Activated naive CD4-positive, alpha-beta T cell treated with anti-CD3 and anti-CD28 coated beads, Interleukin-2, amount 10 ng/mL, durations not matched to agents 7 days and 5 days (primary cell): ENCODE measurements around the gene ADCY1.

ENCODE experiments used
- CTCF ChIA-PET: fragments of 350-600 bp; sonication (Branson Sonifier 250); formaldehyde crosslinking; loops from one replicate; lab custom pipeline; 2021; ENCODE audit warnings: antibody characterized with exemption; lab: Charles Lee
- DNase-seq: peaks from one replicate; pipeline ENCODE4 v3.0.0-alpha.2; 2020
- H3K27ac Mint-ChIP-seq: one replicate; pipeline ENCODE4 v1.8.0; 2021; ENCODE audit warnings: mild to moderate bottlenecking, moderate library complexity, mixed read lengths
- H3K27me3 Mint-ChIP-seq: one replicate; pipeline ENCODE4 v1.8.0; 2021; ENCODE audit warnings: mild to moderate bottlenecking, mixed read lengths
- H3K36me3 Mint-ChIP-seq: one replicate; pipeline ENCODE4 v1.8.0; 2021; ENCODE audit warnings: mixed read lengths
- H3K4me1 Mint-ChIP-seq: one replicate; pipeline ENCODE4 v1.8.0; 2021; ENCODE audit warnings: mixed read lengths
- H3K4me3 Mint-ChIP-seq: one replicate; pipeline ENCODE4 v1.8.0; 2021; ENCODE audit warnings: mild to moderate bottlenecking, moderate library complexity, mixed read lengths
- H3K9me3 Mint-ChIP-seq: one replicate; pipeline ENCODE4 v1.8.0; 2021; ENCODE audit warnings: mixed read lengths

Gene ADCY1

DNA sequence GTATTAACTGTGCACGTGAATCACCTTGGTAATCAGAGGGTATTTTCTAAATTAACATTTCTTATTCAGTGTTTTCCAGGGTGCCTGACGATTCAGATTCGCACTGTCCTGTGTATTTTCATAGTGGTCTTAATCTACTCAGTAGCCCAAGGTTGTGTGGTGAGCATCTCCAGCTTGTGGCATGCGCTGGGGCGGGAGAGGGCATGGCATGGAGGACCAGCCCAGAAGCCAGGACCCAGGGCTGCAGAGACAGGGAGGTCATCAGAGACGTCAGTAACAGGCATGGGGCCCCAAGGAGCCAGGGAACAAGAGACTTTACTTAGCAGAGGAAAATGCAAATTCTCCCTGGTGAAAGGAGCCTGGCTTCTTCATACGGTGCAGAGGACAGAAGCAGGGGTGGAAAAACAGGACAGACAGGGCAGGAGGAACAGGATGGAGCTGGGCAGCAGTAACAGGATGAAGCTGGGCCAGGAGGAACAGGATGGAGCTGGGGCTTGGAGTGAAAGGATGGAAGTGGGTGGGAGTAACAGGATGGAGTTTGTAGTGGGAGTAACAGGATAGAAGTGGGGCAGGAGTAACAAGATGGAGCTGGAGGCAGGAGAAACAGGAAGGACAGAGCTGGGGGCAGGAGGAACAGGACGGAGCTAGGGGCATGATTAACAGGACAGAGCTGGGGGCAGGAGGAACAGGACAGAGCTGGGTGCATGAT, 110.9 kb downstream of the ADCY1 start:
- H3K9me3 Mint-ChIP-seq, result no peaks in the 10 kb centered on the region
- no peak for DNase-seq
- no peaks in the 10 kb centered on the region for H3K4me1 Mint-ChIP-seq
- H3K36me3 Mint-ChIP-seq, result no peaks in the 10 kb centered on the region
- CTCF ChIA-PET, result no interaction called here
- peaks cover 8% of the 10 kb centered on the region for H3K27me3 Mint-ChIP-seq
- no peak overlapping the region for H3K27ac Mint-ChIP-seq
- no peak overlapping the region for H3K4me3 Mint-ChIP-seq

DNA sequence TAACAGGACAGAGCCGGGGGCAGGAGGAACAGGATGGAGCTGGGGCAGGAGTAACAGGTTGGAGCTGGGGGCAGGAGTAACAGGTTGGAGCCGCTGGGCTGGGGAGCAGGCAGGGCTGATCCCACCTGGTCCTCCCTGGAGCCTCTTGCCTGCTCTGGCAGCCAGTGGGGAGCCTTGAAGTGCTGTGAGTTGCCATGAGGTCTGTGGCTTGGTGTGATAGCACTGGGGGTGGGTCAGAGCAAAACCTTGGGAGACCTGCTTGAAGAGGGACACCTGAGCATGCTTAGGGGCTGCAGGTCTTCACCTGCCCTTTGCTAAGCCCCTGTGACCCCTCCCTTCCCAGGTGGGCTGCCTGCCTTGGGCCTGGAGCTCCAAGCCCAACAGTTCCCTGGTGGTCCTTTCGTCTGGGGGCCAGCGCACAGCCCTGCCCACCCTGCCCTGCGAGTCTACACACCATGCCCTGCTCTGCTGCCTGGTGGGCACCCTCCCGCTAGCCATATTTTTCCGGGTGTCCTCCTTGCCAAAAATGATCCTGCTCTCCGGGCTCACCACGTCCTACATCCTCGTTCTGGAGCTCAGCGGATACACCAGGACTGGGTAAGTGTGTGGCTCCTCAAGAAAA, 111.6 kb downstream of the ADCY1 start:
- Mint-ChIP-seq H3K27me3 (peaks cover 10% of the 10 kb centered on the region), H3K4me3 (no peak overlapping the region), H3K27ac (no peak overlapping the region), H3K9me3 (no peaks in the 10 kb centered on the region), H3K36me3 (no peaks in the 10 kb centered on the region), H3K4me1 (no peaks in the 10 kb centered on the region)
- CTCF ChIA-PET, result no interaction called here
- no peak for DNase-seq

DNA sequence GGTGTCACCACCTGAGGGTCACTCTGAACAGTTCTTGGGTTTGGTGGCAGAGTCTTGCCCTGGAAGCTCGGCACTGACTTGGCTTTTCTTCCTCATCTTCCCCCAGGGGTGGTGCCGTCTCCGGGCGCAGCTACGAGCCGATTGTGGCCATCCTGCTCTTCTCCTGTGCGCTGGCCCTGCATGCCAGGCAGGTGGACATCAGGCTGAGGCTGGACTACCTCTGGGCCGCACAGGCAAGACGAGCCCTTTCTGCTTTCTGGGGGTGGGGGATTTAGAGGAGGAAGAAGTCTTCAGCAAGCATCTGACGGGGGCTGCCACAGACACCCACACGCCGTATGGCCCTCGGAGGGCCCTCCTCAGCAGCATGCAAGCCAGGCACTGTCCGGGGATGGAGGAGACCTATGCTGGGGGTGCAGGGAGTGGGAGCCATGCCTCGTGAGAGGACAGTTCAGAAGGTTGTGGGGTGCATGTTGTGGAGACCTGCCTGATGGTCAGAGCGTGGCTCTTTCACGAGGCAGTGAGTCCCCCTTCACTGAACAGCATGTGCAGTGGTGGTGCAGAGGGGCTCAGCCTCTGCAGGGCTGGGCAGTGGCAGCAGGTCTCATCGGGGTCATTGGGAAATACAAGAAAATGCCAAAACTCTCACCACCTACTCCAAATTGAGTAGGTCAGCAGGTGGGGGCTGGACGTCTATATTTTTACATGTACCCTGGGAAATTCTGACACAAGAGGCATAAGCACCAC, 112.4 kb downstream of the ADCY1 start:
- CTCF ChIA-PET, result no interaction called here
- no peak overlapping the region for H3K27ac Mint-ChIP-seq
- H3K27me3 Mint-ChIP-seq, result peaks cover 12% of the 10 kb centered on the region
- no peaks in the 10 kb centered on the region for H3K36me3 Mint-ChIP-seq
- no peaks in the 10 kb centered on the region for H3K9me3 Mint-ChIP-seq
- no peak for DNase-seq
- H3K4me3 Mint-ChIP-seq, result no peak overlapping the region
- H3K4me1 Mint-ChIP-seq, result no peaks in the 10 kb centered on the region

DNA sequence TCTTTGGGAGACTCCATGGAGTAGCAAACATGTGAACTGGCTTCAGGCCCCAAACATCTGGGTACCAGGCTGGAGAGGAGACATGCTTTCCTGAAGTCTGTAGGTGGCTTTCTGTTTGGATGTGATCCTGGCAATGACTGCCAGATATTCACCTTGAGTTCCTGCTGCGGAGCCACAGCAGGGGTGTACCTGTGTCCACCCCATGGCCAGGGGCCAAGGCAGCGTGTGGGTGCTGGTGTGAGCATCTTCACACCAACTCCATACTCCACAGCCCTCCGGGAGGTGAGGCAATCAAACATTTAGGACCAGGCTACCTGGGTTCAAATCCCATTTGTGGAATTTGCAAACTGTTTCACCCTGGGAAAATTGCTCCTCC, 113.0 kb downstream of the ADCY1 start:
- H3K36me3 Mint-ChIP-seq, result no peaks in the 10 kb centered on the region
- peaks cover 12% of the 10 kb centered on the region for H3K27me3 Mint-ChIP-seq
- DNase-seq, result no peak
- CTCF ChIA-PET, result no interaction called here
- H3K9me3 Mint-ChIP-seq, result no peaks in the 10 kb centered on the region
- H3K4me3 Mint-ChIP-seq, result no peak overlapping the region
- no peaks in the 10 kb centered on the region for H3K4me1 Mint-ChIP-seq
- H3K27ac Mint-ChIP-seq, result no peak overlapping the region

DNA sequence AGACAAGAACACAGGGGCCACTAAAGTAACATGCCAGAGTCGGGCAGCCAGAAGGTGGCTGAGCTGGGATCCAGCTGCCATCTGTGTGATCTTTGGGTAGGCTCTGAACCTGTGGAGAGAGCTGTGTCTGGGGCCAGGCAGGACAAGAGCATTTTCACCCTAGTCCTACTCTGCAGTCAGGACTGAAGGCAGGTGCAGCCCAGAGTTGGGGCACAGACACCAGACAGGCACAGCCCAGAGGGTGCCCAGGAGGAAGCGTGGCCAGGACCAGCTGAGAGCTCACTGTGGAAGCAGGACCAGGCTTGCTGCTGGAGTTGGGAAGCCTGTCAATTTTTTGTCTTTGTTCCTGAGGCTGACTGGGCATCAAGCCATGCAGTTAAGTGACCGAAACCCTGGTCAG, 113.6 kb downstream of the ADCY1 start:
- Mint-ChIP-seq H3K4me3 (no peak overlapping the region), H3K27me3 (peaks cover 12% of the 10 kb centered on the region)
- CTCF ChIA-PET, result no interaction called here

DNA sequence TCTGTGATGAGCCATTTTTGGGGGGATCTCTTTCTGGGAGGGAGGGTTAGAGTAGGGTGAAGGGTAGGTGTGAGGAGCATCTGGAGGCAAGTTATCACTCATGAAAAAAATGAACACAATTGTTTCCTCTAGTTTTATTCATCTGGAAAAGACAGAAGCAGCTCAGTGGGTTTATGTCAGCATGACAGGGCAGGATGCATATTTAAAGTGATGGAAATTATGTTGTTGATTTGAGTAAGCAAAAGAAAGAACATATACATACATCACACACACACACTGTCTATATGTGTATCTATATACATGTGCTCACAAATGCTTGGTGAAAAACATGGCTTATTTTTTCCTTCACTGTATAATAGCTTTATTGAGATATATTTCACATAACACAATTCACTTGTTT, 114.2 kb downstream of the ADCY1 start:
- H3K4me1 Mint-ChIP-seq, result no peaks in the 10 kb centered on the region
- H3K4me3 Mint-ChIP-seq, result no peak overlapping the region

More for the DNA sequence above, 113.6 kb downstream of the ADCY1 start:
- no peaks in the 10 kb centered on the region for H3K4me1 Mint-ChIP-seq
- H3K9me3 Mint-ChIP-seq, result no peaks in the 10 kb centered on the region
- no peak overlapping the region for H3K27ac Mint-ChIP-seq
- no peaks in the 10 kb centered on the region for H3K36me3 Mint-ChIP-seq
- DNase-seq, result no peak

DNA sequence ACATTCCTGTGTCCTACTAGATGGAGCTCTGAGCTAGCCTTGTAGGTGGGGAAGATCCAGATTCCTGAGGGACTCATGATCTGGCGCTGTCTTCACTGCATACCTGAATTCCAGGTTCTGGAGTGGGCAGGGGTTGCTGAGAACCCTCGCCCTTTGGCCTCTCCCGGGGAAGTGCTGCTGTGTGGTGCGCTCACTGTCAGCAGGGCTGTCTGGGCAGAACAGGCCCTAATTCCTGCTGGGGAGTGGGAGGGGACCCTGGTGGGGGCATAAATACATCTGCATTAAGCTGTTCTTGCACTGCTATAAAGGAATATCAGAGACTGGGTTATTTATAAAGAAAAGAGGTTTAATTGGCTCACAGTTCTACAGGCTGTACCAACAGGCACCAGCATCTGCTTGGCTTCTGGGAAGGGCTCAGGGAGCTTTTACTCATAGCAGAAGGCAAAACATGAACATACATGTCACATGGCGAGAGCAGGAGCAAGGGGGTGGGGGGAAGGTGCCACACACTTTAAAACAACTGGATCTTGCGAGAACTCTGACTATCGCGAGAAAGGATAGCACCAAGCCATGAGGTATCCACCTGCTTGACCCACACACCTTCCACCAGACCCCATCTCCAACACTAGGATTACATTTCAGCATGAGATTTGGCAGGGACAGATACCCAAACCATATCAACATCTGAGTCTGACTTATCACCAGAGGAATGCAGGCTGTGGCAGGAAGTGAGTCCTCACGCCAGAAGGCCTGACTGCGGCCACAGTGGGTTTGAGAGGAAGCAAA, 115.0 kb downstream of the ADCY1 start:
- peaks cover 12% of the 10 kb centered on the region for H3K27me3 Mint-ChIP-seq
- H3K4me1 Mint-ChIP-seq, result no peaks in the 10 kb centered on the region
- H3K27ac Mint-ChIP-seq, result no peak overlapping the region
- H3K9me3 Mint-ChIP-seq, result no peaks in the 10 kb centered on the region
- no peak for DNase-seq
- H3K4me3 Mint-ChIP-seq, result no peak overlapping the region
- H3K36me3 Mint-ChIP-seq, result no peaks in the 10 kb centered on the region
- CTCF ChIA-PET, result no interaction called here

More for the DNA sequence above, 114.2 kb downstream of the ADCY1 start:
- H3K36me3 Mint-ChIP-seq, result no peaks in the 10 kb centered on the region
- H3K27ac Mint-ChIP-seq, result no peak overlapping the region
- H3K27me3 Mint-ChIP-seq, result peaks cover 12% of the 10 kb centered on the region
- CTCF ChIA-PET, result no interaction called here
- no peaks in the 10 kb centered on the region for H3K9me3 Mint-ChIP-seq
- no peak for DNase-seq

DNA sequence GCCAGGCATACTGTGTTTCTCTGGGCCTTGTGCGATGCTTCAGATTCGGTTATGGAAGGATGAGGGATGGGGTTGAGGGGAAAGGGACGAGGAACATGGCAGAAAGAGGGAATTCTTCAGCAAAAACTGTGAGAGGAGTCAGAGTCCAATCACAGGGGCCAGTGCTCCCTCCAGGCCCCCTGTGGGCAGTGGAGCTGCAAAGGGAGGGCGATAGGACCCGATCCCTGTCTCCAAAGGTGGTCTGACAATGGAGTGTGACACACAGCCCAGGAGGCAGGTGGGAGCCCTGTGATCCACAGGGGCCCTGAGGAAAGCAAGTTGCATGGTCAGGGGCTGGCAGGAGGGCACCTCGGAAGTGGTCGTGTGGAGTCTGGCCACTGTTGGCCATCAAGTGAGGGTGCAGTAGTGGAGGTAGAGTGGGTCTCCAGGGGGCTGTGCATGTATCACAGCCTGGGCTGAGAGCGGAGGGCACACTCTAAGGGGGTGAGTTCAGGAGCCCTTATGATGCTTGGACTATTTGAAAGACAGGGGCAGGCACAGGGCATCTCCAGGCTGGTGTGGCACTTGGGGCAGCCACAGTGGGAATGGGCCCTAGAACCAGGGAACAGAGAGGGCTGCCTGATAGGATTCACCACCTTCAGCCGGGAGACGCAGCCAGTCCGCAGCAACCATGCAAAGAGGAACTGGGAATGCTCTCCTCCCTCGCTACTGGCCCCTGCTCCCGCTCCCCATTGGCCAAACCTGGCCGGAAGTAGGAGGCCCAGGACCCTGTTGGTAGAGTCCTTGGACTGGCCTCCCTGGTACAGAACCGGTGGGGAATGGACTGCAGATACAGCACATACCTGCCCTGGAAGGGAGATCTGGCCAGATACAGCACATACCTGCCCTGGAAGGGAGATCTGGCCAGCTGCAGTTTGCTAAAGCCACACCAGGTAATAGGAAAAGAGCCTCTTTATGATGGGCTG, 115.9 kb downstream of the ADCY1 start:
- Mint-ChIP-seq H3K36me3 (no peaks in the 10 kb centered on the region), H3K4me3 (no peak overlapping the region), H3K4me1 (no peaks in the 10 kb centered on the region), H3K27ac (no peak overlapping the region), H3K27me3 (peaks cover 12% of the 10 kb centered on the region), H3K9me3 (no peaks in the 10 kb centered on the region)
- CTCF ChIA-PET, result no interaction called here
- DNase-seq, result no peak

DNA sequence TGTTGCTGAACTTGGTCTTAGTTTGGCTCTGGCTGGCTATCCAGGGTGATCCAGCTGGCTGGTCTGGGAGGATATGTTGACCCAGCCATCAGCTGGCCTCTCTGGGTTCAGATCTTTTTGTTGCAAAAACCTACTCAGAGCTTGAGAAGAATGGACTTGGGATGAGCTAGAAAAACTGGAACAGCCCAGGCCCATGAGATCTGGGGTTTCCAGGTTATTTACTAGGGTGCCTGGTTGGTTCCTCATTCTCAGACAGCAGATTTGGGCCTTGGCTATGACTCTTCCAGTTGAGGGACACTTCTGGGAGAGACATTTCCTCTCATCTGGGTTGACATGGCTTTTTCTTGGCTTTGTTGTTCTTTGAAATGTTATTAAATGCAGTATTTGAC, 116.6 kb downstream of the ADCY1 start:
- Mint-ChIP-seq H3K36me3 (no peaks in the 10 kb centered on the region), H3K27me3 (peaks cover 12% of the 10 kb centered on the region), H3K9me3 (no peaks in the 10 kb centered on the region), H3K4me1 (no peaks in the 10 kb centered on the region), H3K27ac (no peak overlapping the region), H3K4me3 (no peak overlapping the region)
- CTCF ChIA-PET, result no interaction called here
- no peak for DNase-seq

DNA sequence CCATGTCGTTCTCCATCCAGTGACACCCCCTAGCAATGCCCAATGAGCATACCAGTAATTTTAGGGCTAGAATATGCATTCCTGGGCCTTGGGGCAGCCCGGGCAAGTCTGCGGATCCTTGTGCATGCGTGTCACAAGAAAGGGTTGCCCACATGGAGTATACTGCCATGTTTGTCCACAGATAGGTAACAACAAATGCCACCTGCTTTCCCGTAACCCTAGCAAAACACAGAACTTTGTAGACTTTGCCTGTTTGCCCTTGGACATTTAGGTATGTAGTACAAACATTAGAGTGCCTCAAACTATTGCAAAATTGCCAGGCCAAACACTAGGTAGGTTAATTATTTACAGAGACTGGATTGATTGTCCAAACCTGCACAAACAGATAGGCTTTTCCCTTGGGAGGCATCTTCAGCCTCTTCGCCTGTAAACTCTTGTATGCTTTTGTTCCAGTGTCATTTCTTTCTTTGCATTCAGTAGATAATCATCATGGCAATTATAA, 117.0 kb downstream of the ADCY1 start:
- CTCF ChIA-PET, result no interaction called here
- Mint-ChIP-seq H3K36me3 (no peaks in the 10 kb centered on the region), H3K4me1 (no peaks in the 10 kb centered on the region), H3K4me3 (no peak overlapping the region), H3K27ac (no peak overlapping the region), H3K9me3 (no peaks in the 10 kb centered on the region), H3K27me3 (peaks cover 12% of the 10 kb centered on the region)
- no peak for DNase-seq

DNA sequence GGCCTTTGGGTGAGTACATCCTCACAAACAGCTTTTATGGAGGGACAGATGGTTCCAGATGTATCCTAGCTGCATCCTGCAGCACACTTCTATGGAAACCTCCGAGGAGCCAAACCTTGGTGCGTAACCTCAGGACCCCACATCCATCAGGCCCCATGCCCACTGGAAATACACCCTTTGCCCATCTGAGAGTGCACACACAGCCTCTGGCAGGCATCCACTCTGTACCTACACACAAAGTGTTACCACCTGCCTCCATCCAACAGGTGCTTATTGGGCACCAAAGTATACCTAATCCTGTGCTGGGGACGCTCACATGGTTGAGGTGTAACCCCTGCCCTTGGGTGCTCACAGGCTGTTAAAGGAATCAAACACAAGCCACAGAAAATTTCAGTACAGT, 117.9 kb downstream of the ADCY1 start:
- no peak for DNase-seq
- CTCF ChIA-PET, result no interaction called here
- Mint-ChIP-seq H3K4me3 (no peak overlapping the region), H3K36me3 (no peaks in the 10 kb centered on the region), H3K4me1 (no peaks in the 10 kb centered on the region), H3K9me3 (no peaks in the 10 kb centered on the region), H3K27me3 (peaks cover 12% of the 10 kb centered on the region), H3K27ac (no peak overlapping the region)

DNA sequence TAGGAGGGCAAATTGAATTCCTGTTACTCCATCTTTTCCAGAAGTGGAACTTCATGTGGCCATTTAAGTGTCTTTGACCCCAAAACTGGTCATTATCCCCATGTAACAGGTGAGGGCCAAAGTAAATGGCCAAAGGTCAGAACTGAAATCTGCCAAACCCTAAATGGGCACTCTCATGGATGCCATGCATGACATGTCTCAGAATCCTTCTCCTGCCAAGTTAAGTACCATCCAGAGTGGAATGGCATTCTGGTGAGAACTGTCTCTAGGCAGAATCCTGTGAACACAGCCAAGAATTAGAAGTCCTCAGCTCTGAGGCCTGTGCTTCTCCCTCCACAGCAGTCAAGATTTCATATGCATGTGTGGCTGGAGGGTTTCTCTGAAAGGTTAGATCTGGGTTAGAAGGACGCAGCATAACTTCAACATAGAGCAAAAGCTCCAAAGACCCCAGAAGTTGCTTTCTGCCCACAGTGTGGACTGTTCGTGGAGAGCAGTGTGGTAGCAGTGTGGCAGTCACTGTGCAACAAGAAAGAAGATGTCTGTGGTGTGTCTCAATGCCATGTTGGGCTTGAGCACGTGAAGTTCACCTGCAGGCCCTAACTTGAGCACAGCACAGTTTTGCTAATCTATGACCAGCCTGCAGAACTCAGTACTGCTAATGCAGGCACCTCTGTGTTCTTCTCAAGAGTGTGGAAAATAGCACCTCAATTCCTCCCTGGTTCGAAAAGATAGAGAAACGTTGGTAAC, 121.3 kb downstream of the ADCY1 start:
- peaks cover 13% of the 10 kb centered on the region for H3K27me3 Mint-ChIP-seq
- H3K9me3 Mint-ChIP-seq, result no peaks in the 10 kb centered on the region
- no peak overlapping the region for H3K4me3 Mint-ChIP-seq
- no peak overlapping the region for H3K27ac Mint-ChIP-seq
- H3K4me1 Mint-ChIP-seq, result no peaks in the 10 kb centered on the region
- CTCF ChIA-PET, result no interaction called here
- no peaks in the 10 kb centered on the region for H3K36me3 Mint-ChIP-seq
- no peak for DNase-seq

DNA sequence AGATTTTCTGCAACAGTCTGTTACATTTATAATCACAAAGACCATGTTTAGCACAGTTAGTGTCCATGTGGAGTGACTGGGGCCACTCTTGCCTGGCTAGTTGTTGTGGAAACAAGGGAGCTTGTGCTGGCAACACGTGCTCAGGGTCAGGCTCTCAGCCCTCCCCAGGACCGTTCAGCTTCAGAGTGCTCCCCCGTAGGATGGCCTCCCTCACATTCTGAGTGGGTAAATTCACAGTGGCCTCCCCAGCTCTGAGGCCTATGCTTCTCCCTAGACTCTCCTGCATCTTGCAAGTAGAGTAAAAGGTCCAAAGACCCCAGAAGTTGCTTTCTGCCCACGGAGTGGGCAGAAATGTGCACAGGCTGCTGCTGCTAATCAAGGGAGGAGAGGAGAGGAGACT, 122.3 kb downstream of the ADCY1 start:
- no peak for DNase-seq
- H3K27me3 Mint-ChIP-seq, result peaks cover 9% of the 10 kb centered on the region
- no peak overlapping the region for H3K27ac Mint-ChIP-seq
- CTCF ChIA-PET, result no interaction called here
- H3K4me1 Mint-ChIP-seq, result no peaks in the 10 kb centered on the region
- no peaks in the 10 kb centered on the region for H3K36me3 Mint-ChIP-seq
- no peaks in the 10 kb centered on the region for H3K9me3 Mint-ChIP-seq
- H3K4me3 Mint-ChIP-seq, result no peak overlapping the region
